SK-N-SH (cell line): ENCODE measurements around the gene FMO5.

Experiments used
- JUND ChIP-seq: IDR thresholded peaks from 2 replicates; pipeline ENCODE4 v1.4.0; 2012
- RCOR1 ChIP-seq: fragments of 150-350 bp; IDR thresholded peaks from 2 replicates; pipeline ENCODE4 v1.6.1; 2017; ENCODE audit warnings: antibody characterized with exemption, low read length
- REST ChIP-seq: IDR thresholded peaks from 2 replicates; pipeline ENCODE4 v1.6.1; 2012; ENCODE audit warnings: mild to moderate bottlenecking, low read depth, low read length, moderate library complexity
- TAF1 ChIP-seq: IDR thresholded peaks from 2 replicates; pipeline ENCODE4 v1.6.1; 2012; ENCODE audit warnings: low read depth, mild to moderate bottlenecking, low read length, moderate library complexity, borderline replicate concordance
- TF ChIP-seq, protein P1 (sequence below): fragments of 200-600 bp; sonication (generic); IDR thresholded peaks from 2 replicates; pipeline ENCODE4 v1.6.1; 2017; ENCODE audit warnings: antibody characterized with exemption, mild to moderate bottlenecking, moderate library complexity

DNA sequence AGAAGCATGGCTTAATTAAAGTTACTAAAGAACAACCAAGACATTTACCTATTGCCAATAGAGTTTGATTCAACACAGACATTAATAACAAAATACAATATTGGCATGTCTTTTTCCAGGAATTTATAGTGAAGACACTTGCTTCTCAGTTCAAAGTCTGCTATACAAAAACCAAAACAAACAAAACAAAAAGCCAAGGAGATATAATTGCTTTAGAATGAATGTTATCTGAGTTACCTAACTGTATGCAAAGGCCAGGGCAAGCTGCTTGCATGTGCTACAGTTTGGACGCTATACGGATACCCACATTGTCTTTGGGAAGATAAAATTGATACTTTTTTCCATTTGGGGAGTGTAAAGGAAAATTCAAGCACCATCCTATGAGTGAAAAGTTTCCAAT is 13.6 kb downstream of the FMO5 start:
- TF ChIP-seq, protein P1, sequence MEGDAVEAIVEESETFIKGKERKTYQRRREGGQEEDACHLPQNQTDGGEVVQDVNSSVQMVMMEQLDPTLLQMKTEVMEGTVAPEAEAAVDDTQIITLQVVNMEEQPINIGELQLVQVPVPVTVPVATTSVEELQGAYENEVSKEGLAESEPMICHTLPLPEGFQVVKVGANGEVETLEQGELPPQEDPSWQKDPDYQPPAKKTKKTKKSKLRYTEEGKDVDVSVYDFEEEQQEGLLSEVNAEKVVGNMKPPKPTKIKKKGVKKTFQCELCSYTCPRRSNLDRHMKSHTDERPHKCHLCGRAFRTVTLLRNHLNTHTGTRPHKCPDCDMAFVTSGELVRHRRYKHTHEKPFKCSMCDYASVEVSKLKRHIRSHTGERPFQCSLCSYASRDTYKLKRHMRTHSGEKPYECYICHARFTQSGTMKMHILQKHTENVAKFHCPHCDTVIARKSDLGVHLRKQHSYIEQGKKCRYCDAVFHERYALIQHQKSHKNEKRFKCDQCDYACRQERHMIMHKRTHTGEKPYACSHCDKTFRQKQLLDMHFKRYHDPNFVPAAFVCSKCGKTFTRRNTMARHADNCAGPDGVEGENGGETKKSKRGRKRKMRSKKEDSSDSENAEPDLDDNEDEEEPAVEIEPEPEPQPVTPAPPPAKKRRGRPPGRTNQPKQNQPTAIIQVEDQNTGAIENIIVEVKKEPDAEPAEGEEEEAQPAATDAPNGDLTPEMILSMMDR: no peak
- TF ChIP-seq REST: no peak
- TF ChIP-seq RCOR1: no peak
- TF ChIP-seq TAF1: no peak
- TF ChIP-seq JUND: no peak
